Endothelial cell of umbilical vein (primary cell): ENCODE measurements around the gene DNAH1. TPM values are rescaled to one million over a fixed set of nuclear protein-coding genes. Genes with fewer than 3 reads are reported as not detected.

Experiments used
- BruUV-seq: library from RNA; stranded (reverse); fragments of 400-500 nt; replicated peaks from 2 replicates; lab custom pipeline; 2021; lab: Mats Ljungman, UMichigan
- CTCF ChIA-PET: fragments of 300-600, 350-600 bp; sonication (Branson Sonifier 250); formaldehyde crosslinking; loops from one replicate; lab custom pipeline; 2021; ENCODE audit warnings: antibody characterized with exemption, inconsistent platforms; lab: Charles Lee
- POLR2A ChIA-PET: fragments of 300-600, 350-600 bp; sonication (Branson Sonifier 250); formaldehyde crosslinking; loops from one replicate; lab custom pipeline; 2021; ENCODE audit warnings: antibody characterized with exemption, inconsistent platforms; lab: Charles Lee
- DNase-seq: peaks from one replicate; pipeline ENCODE4 v3.0.0-alpha.2; 2011; ENCODE audit warnings: low read depth, low spot score
- FAIRE-seq: peaks from 2 replicates; lab custom pipeline; 2011; peaks lifted over from hg19 to GRCh38; lab: Jason Lieb, UNC
- H2AFZ ChIP-seq: 2 replicates; pipeline ENCODE4 v1.6.0; 2012; ENCODE audit warnings: low read depth, low read length, control low read depth, inconsistent platforms
- H3K27ac ChIP-seq: 2 replicates; pipeline ENCODE4 v1.5.1; 2011; ENCODE audit warnings: low read depth, mild to moderate bottlenecking, control low read depth, low read length, moderate library complexity; ENCODE audit not compliant: insufficient read depth
- H3K27me3 ChIP-seq, 2 experiments: 2 replicates each; pipeline versions ENCODE4 v1.6.0 to v1.6.1; 2011; ENCODE audit warnings: low read length in 2 of 2, mixed read lengths in 1 of 2; ENCODE audit not compliant: control insufficient read depth in 2 of 2, insufficient read depth in 2 of 2
- H3K36me3 ChIP-seq, 2 experiments: 2 replicates in 1 of 2; 3 replicates in 1 of 2; pipeline ENCODE4 v1.5.1; 2011; ENCODE audit warnings: low read length in 2 of 2, mild to moderate bottlenecking in 1 of 2, moderate library complexity in 1 of 2; ENCODE audit not compliant: control insufficient read depth in 2 of 2, insufficient read depth in 2 of 2; ENCODE audit errors: extremely low read depth in 1 of 2
- H3K4me1 ChIP-seq: 3 replicates; pipeline ENCODE4 v1.5.1; 2011; ENCODE audit warnings: mild to moderate bottlenecking, low read length; ENCODE audit not compliant: control insufficient read depth, insufficient read depth; ENCODE audit errors: extremely low read depth
- H3K4me2 ChIP-seq: 2 replicates; pipeline ENCODE4 v1.6.1; 2011; ENCODE audit warnings: low read length, control low read depth, mixed read lengths; ENCODE audit not compliant: insufficient read depth
- H3K4me3 ChIP-seq, 3 experiments: fragments of 200-600 bp in 1 of 3; sonication (generic), shearing (Covaris generic) in 1 of 3; replicated peaks in 1 of 3; 2 replicates each; pipeline ENCODE4 v1.5.1; 2011 to 2016; ENCODE audit warnings: control low read depth in 3 of 3, low read length in 3 of 3, mild to moderate bottlenecking in 2 of 3, inconsistent platforms in 1 of 3, low read depth in 1 of 3, moderate library complexity in 1 of 3; ENCODE audit not compliant: insufficient read depth in 1 of 3
- H3K79me2 ChIP-seq: 2 replicates; pipeline ENCODE4 v1.6.0; 2012; ENCODE audit warnings: low read length, inconsistent platforms; ENCODE audit not compliant: control insufficient read depth, insufficient read depth
- H3K9ac ChIP-seq: replicated peaks from 2 replicates; pipeline ENCODE3; 2011; ENCODE audit warnings: low read length, control low read depth; ENCODE audit not compliant: insufficient read depth; ENCODE audit errors: extremely low read depth
- H3K9me1 ChIP-seq: replicated peaks from 3 replicates; pipeline ENCODE4 v1.6.0; 2011; ENCODE audit warnings: mild to moderate bottlenecking, low read length; ENCODE audit not compliant: control insufficient read depth, insufficient read depth; ENCODE audit errors: extremely low read depth
- H3K9me3 ChIP-seq: replicated peaks from 2 replicates; pipeline ENCODE4 v1.5.1; 2012; ENCODE audit warnings: low read length, inconsistent platforms; ENCODE audit not compliant: control insufficient read depth, insufficient read depth
- H4K20me1 ChIP-seq: replicated peaks from 2 replicates; pipeline ENCODE3; 2011; ENCODE audit warnings: mild to moderate bottlenecking, low read length; ENCODE audit not compliant: control insufficient read depth, insufficient read depth; ENCODE audit errors: extremely low read depth
- CTCF ChIP-seq, 2 donors: IDR thresholded peaks; 1 replicate in 1 of 2; 2 replicates in 1 of 2; pipeline ENCODE4 v1.5.1; 2011; ENCODE audit warnings: low read length in 2 of 2, mild to moderate bottlenecking in 2 of 2, moderate library complexity in 2 of 2, control low read depth in 1 of 2, inconsistent platforms in 1 of 2, low read depth in 1 of 2; ENCODE audit not compliant: insufficient read depth in 1 of 2; ENCODE audit errors: extremely low read depth in 1 of 2
- EZH2 ChIP-seq: IDR thresholded peaks from 2 replicates; pipeline ENCODE4 v1.6.1; 2012; ENCODE audit warnings: borderline replicate concordance, low read depth, mild to moderate bottlenecking, moderate library complexity, low read length, inconsistent platforms; ENCODE audit not compliant: severe bottlenecking
- FOS ChIP-seq: IDR thresholded peaks from 2 replicates; pipeline ENCODE4 v1.6.1; 2011; ENCODE audit warnings: mild to moderate bottlenecking, low read length, moderate library complexity, borderline replicate concordance; ENCODE audit not compliant: insufficient read depth
- GATA2 ChIP-seq: IDR thresholded peaks from 2 replicates; pipeline ENCODE4 v1.7.0; 2011; ENCODE audit warnings: low read depth, mild to moderate bottlenecking, moderate library complexity, mixed read lengths, low read length; ENCODE audit not compliant: insufficient read length, insufficient read depth
- POLR2A ChIP-seq: IDR thresholded peaks from 2 replicates; pipeline ENCODE4 v1.6.1; 2012; ENCODE audit warnings: low read depth, mild to moderate bottlenecking, control low read depth, low read length
- POLR2AphosphoS5 ChIP-seq: IDR thresholded peaks from 2 replicates; pipeline ENCODE4 v1.6.1; 2012; ENCODE audit warnings: low read depth, mild to moderate bottlenecking, control low read depth, low read length, moderate library complexity; ENCODE audit not compliant: insufficient read depth
- dilution Hi-C: fragments of 300-500 bp; cut with MboI; formaldehyde crosslinking; loops from one replicate; pipeline ENCODE4 v1.15.0; 2019; ENCODE audit warnings: low sequenced_read_pairs; ENCODE audit not compliant: extremely low pct_ligation_motif_present
- intact Hi-C: fragments of 100-400 bp; cut with micrococcal nuclease; formaldehyde crosslinking; loops from one replicate; pipeline ENCODE4 v1.10.0; 2022
- polyA plus RNA-seq, 4 experiments: library from polyadenylated mRNA; depleted of rRNA in 3 of 4; stranded (reverse) in 3 of 4; unstranded in 1 of 4; fragments of >200 nt; gene quantifications; 2 replicates each; pipeline versions ENCODE4 v1.2.1 to v1.2.3, GENCODE V29; 2011 to 2012; ENCODE audit warnings: missing spikeins in 1 of 4
- total RNA-seq: library from RNA; stranded (reverse); gene quantifications from 2 replicates; pipeline ENCODE4 v1.2.3, GENCODE V29; 2021
- TF ChIP-seq, protein P1 (sequence below): IDR thresholded peaks from 2 replicates; pipeline ENCODE4 v1.6.1; 2011; ENCODE audit not compliant: insufficient read depth, insufficient read length

The DNAH1 gene
- total and polyA plus RNA-seq, 2 donors (not counting 3 experiments of a cell fraction or from before 2014, with no cell fraction given): 5.8 to 6.0 TPM

GRCh38 chr3:52359116-52359855, 43.2 kb downstream of the DNAH1 start:
- dilution Hi-C loops (no loop called here), intact Hi-C loops (no loop called here)
- TF ChIP-seq, protein P1, sequence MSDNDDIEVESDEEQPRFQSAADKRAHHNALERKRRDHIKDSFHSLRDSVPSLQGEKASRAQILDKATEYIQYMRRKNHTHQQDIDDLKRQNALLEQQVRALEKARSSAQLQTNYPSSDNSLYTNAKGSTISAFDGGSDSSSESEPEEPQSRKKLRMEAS: no peak
- no peak for TF ChIP-seq POLR2AphosphoS5
- no peak for TF ChIP-seq FOS
- TF ChIP-seq EZH2: no peak
- TF ChIP-seq GATA2: no peak
- no peak for TF ChIP-seq POLR2A

GRCh38 chr3:52361011-52361410, 44.9 kb downstream of the DNAH1 start:
- TF ChIP-seq, protein P1: no peak
- TF ChIP-seq CTCF (IDR thresholded peaks at IDR 0.05; ENCODE audit: extremely low read depth in 1 of 2, insufficient read depth in 1 of 2, low read depth in 1 of 2, low read length in 2 of 2) (no peak), EZH2 (no peak), GATA2 (no peak), POLR2A (no peak)
- no TSS peak for BruUV-seq
- Histone ChIP-seq H3K9me3 (no peaks in the 10 kb centered on the region), H3K36me3 (no peaks in the 10 kb centered on the region), H3K27me3 (no peaks in the 10 kb centered on the region), H3K9ac (no peak overlapping the region), H3K79me2 (no peaks in the 10 kb centered on the region), H3K9me1 (no peaks in the 10 kb centered on the region), H3K4me3 (no peak overlapping the region), H3K4me1 (no peaks in the 10 kb centered on the region), H2AFZ (no peak overlapping the region), H3K27ac (no peak overlapping the region), H4K20me1 (no peaks in the 10 kb centered on the region), H3K4me2 (no peak overlapping the region)
- intact Hi-C loops (no loop called here), dilution Hi-C loops (no loop called here)
- DNase-seq (no peak), FAIRE-seq (no peak)
- ChIA-PET POLR2A (no interaction called here), CTCF (interaction anchor here (1.7 kb wide), 1 partner anchor 22 kb away, joined by 7 read pairs; no protein-coding TSS in a partner anchor)

More at GRCh38 chr3:52359116-52359855, 43.2 kb downstream of the DNAH1 start:
- Histone ChIP-seq H3K9ac (no peak overlapping the region), H3K4me1 (no peaks in the 10 kb centered on the region), H2AFZ (no peak overlapping the region), H4K20me1 (no peaks in the 10 kb centered on the region), H3K9me1 (no peaks in the 10 kb centered on the region), H3K4me2 (no peak overlapping the region), H3K36me3 (no peaks in the 10 kb centered on the region), H3K79me2 (no peaks in the 10 kb centered on the region), H3K27me3 (no peaks in the 10 kb centered on the region), H3K27ac (no peak overlapping the region), H3K9me3 (no peaks in the 10 kb centered on the region), H3K4me3 (no peak overlapping the region)
- CTCF ChIA-PET: no interaction called here
- POLR2A ChIA-PET: interaction anchor here (0.6 kb wide), 1 partner anchor 859 kb away, joined by 3 read pairs; the partner anchor contains the start of gene DCAF1
- no TSS peak for BruUV-seq
- DNase-seq (no peak), FAIRE-seq (no peak)
